Activated CD8-positive, alpha-beta memory T cell treated with anti-CD3 and anti-CD28 coated beads, Interleukin-2, amount 50 U/mL, for 24 hours (primary cell): ENCODE data around the gene BRPF3.
"Not testable (repeated sequence)": the region's sequence is repeated elsewhere in the genome, so short reads cannot be mapped to it uniquely, and the experiment has no call there.

ENCODE experiments used
- DNase-seq: peaks from one replicate; pipeline ENCODE4 v3.0.0-alpha.2; 2020; ENCODE audit errors: extremely low read depth

BRPF3 gene

GRCh38 chr6:36200998-36201596 is 4.6 kb downstream of the BRPF3 start:
- no peak for DNase-seq

GRCh38 chr6:36201612-36202011 is 5.1 kb downstream of the BRPF3 start:
- no peak for DNase-seq

GRCh38 chr6:36202101-36202500 is 5.6 kb downstream of the BRPF3 start:
- DNase-seq: no peak

GRCh38 chr6:36204068-36204753 is 7.7 kb downstream of the BRPF3 start:
- DNase-seq: no peak

GRCh38 chr6:36207155-36207554 is 10.6 kb downstream of the BRPF3 start:
- DNase-seq: no peak

- no peak for DNase-seq
Observed at GRCh38 chr6:36209606-36210005, 13.1 kb downstream of the BRPF3 start.

- DNase-seq: no peak
Observed at GRCh38 chr6:36210182-36210581, 13.6 kb downstream of the BRPF3 start.

GRCh38 chr6:36210886-36211595 is 14.5 kb downstream of the BRPF3 start:
- no peak for DNase-seq

GRCh38 chr6:36216559-36216958 is 20.0 kb downstream of the BRPF3 start:
- DNase-seq: no peak

- DNase-seq: no peak
Observed at GRCh38 chr6:36217188-36217587, 20.6 kb downstream of the BRPF3 start.

GRCh38 chr6:36217946-36218345 is 21.4 kb downstream of the BRPF3 start:
- DNase-seq: no peak

- not testable (repeated sequence) for DNase-seq
Observed at GRCh38 chr6:36218516-36218915, 22.0 kb downstream of the BRPF3 start.

- no peak for DNase-seq
Observed at GRCh38 chr6:36219081-36219480, 22.5 kb downstream of the BRPF3 start.

GRCh38 chr6:36220226-36220625 is 23.7 kb downstream of the BRPF3 start:
- no peak for DNase-seq

GRCh38 chr6:36221674-36222073 is 25.1 kb downstream of the BRPF3 start:
- no peak for DNase-seq

GRCh38 chr6:36222924-36223323 is 26.4 kb downstream of the BRPF3 start:
- no peak for DNase-seq

- no peak for DNase-seq
Observed at GRCh38 chr6:36223706-36224105, 27.2 kb downstream of the BRPF3 start.

GRCh38 chr6:36224918-36225461 is 28.4 kb downstream of the BRPF3 start:
- DNase-seq: no peak

- no peak for DNase-seq
Observed at GRCh38 chr6:36226438-36227047, 30.0 kb downstream of the BRPF3 start.

GRCh38 chr6:36227379-36228228 is 31.1 kb downstream of the BRPF3 start:
- no peak for DNase-seq

- DNase-seq: no peak
Observed at GRCh38 chr6:36229223-36229622, 32.7 kb downstream of the BRPF3 start.
